Renal cortical epithelial cell (primary cell): ENCODE results near the gene PANK4. TPM values are rescaled to one million over a fixed set of nuclear protein-coding genes. Genes with fewer than 3 reads are reported as not detected.
"Not testable (repeated sequence)": the region's sequence is repeated elsewhere in the genome, so short reads cannot be mapped to it uniquely, and the experiment has no call there.

Experiments used
- DNase-seq: peaks from one replicate; pipeline ENCODE4 v3.0.0-alpha.2; 2011; ENCODE audit warnings: low read depth
- total RNA-seq: library from RNA; depleted of rRNA; stranded (reverse); fragments of >200 nt; gene quantifications from 2 replicates; pipeline ENCODE4 v1.2.3, GENCODE V29; 2014

Gene PANK4
- total RNA-seq, 1 donor from 2014 or later: 20.3 TPM

DNA sequence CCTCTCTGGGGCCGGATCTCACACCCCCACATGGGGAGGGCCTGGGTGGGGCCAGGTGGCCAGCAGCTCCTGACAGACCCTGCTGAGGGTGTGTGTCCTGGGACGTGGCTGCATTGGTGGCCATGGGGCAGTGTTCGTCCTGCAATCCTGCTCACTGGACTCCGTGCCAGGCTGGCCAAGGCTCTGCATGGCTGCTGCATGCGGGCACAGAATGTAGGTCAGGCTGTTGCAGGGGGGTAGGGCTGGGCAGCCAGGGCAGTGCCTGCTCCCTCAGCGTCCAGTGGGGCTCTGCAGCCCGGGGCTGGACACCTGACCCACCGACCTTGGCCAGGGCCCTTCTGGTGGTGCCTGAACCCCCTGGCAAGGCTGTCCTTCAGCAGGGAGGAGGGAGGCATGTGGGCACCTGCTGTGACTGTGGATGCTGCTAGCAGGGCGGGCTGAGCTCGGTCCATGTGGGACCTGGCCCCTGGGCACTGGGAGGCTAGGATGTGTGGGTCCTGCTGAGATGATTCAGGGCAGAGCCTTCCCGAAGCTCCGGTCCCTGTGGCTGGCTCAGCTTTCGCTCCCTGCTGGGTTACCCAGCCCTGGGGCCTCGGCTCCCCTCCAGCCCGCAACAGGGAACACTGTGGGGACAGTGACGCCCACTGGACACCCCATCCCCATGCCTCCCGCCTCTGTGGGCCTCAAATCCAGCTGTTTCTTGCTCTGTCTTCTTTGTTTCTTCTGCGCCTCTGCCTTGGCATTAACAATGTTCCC is 65.2 kb downstream of the PANK4 start:
- no peak for DNase-seq

DNA sequence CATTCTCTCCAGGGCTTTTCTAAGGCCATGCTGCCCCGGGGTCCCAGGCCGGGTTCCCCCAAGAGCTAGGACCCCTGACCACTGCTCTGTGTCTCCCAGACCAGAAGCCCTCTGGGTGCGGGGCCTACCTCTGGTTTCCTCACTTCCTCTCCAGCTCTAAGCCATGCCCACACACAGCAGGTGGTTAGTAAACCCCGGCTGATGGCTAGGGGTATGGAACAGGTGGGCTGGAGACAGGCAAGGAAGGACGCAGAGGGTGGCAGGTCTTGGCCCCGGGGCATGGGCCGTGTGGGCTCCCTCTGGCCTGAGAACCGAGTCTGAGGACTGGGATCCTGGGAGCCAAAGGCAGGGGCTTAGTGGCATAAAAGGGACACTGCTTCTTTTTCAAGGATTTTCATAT is 66.2 kb downstream of the PANK4 start:
- no peak for DNase-seq

DNA sequence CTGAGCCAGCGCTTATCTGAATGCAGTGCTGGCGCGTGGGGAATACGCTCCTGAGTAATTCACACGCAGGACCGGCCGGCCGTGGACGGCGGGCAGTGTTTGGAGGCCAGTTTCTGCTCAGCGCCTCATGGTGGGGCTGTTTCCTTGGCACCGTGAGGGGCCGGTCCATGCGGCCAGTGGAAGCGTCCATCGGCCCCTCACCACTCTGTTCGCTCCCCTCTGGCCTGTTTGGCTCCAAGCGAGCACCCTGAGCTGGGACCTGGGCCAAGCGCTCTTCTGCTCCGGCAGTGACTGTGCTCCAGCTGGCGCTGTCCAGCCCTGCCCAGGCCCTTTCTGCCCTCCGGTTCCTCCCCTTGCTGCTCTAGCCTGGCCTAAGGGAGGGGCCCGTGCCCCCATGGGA is 66.6 kb downstream of the PANK4 start:
- DNase-seq: peak; percentile 34

DNA sequence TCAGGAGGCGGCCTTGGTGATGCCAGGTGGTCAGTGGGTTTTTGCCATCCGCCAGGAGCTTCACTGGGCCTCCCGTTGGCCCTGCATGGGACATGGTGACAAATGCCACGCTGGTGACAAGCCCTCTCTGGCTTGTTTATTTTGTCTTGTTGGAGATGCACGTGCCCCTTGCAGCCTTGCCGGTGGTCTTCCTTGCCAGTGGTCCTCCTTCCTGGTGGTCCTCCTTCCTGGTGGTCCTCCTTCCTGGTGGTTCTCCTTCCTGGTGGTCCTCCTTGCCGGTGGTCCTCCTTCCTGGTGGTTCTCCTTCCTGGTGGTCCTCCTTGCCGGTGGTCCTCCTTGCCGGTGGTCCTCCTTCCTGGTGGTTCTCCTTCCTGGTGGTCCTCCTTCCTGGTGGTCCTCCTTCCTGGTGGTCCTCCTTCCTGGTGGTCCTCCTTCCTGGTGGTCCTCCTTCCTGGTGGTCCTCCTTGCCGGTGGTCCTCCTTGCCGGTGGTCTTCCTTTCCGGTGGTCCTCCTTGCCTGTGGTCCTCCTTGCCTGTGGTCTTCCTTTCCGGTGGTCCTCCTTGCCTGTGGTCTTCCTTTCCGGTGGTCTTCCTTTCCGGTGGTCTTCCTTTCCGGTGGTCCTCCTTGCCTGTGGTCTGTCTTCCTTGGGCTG is 67.2 kb downstream of the PANK4 start:
- not testable (repeated sequence) for DNase-seq

DNA sequence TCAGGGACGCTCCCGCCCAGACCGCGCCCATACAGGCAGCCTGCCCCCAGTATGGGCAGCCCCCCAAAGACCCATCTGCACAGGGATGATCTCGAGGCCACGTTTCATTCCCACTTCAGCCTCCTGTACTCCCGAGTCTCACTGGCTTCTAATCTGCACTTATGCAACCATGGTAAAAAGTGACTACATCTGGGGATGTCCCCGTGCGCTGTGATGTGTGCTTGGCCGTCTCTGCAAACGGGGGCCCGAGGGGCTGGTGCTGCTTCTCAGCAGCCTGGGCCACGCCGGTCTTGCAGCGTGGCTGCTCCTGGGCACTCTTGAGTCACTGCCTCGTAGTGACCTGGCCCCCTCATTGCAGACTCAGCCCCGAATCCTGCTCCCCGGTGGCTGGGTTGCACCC is 67.7 kb downstream of the PANK4 start:
- DNase-seq: no peak

Other genes with a start within 250 kb of the PANK4 start
- gene MORN1, start 135.0 kb downstream of the PANK4 start, total RNA-seq: 9.4 and 24.8 TPM in 2 replicates
- gene RER1, start 134.8 kb downstream of the PANK4 start, total RNA-seq: 81.8 and 82.7 TPM in 2 replicates
- 37.7 and 38.0 TPM in 2 replicates for gene PEX10, start 114.0 kb downstream of the PANK4 start, total RNA-seq
- 0.05 and 0.17 TPM in 2 replicates for gene PLCH2, start 50.3 kb downstream of the PANK4 start, total RNA-seq
- not detected in 2 replicates for gene HES5, start 3.7 kb upstream of the PANK4 start, total RNA-seq
- gene TNFRSF14, start 29.8 kb upstream of the PANK4 start, total RNA-seq: 17.6 and 19.8 TPM in 2 replicates
- gene PRXL2B, start 60.2 kb upstream of the PANK4 start, total RNA-seq: 21.0 and 27.1 TPM in 2 replicates
- gene MMEL1, start 106.4 kb upstream of the PANK4 start, total RNA-seq: 0.65 TPM in 1 of 2 replicates, not detected in the other